ENCODE data around the gene ASB15.

ASB15 gene

GRCh38 chr7:123570390-123571182 lies 31.0 kb upstream of the ASB15 start:
- H3K4me1 ChIP-seq (ENCODE audit: control insufficient read depth in 2 of 2, insufficient read depth in 2 of 2, low read length in 2 of 2), result no peaks in the 10 kb centered on the region

DNA sequence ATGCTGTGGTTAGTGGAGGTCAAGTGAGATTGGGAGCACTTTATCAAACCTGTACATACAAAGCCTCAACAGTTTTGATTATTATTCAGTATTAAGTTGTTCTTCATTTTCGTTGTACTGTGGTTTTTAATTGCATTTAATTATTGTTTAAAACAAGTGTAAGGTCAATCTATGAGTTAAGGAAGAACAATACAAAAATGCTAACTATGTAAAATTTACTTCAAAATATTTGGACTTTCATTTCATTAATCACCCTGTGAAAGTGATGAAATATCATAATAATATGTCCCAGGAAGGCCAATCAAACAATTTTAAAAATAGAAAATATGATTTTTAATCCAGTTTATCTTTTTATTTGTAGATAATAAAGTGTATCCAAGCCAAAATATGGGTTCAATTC lies 30.4 kb upstream of the ASB15 start:
- H3K4me1 ChIP-seq (ENCODE audit: control insufficient read depth in 2 of 2, insufficient read depth in 2 of 2, low read length in 2 of 2), result no peaks in the 10 kb centered on the region
- no peak overlapping the region for H3K4me3 ChIP-seq (ENCODE audit: low read length in 2 of 2)
- no peak overlapping the region for H3K9ac ChIP-seq (ENCODE audit: low read depth in 1 of 2, low read length in 2 of 2)
- no peaks in the 10 kb centered on the region for H3K36me3 ChIP-seq (ENCODE audit: control insufficient read depth in 2 of 2, insufficient read depth in 2 of 2, low read length in 2 of 2)
- no peak overlapping the region for H3K27ac ChIP-seq (ENCODE audit: low read depth in 2 of 2, low read length in 2 of 2)
- no peaks in the 10 kb centered on the region for H3K27me3 ChIP-seq (ENCODE audit: control insufficient read depth in 2 of 2, insufficient read depth in 2 of 2, low read length in 2 of 2)
- no peaks in the 10 kb centered on the region for H3K9me3 ChIP-seq (ENCODE audit: control insufficient read depth in 2 of 2, low read length in 2 of 2)

More at GRCh38 chr7:123570390-123571182, 31.0 kb upstream of the ASB15 start:
- H3K27ac ChIP-seq (ENCODE audit: low read depth in 2 of 2, low read length in 2 of 2), result no peak overlapping the region
- no peaks in the 10 kb centered on the region for H3K27me3 ChIP-seq (ENCODE audit: control insufficient read depth in 2 of 2, insufficient read depth in 2 of 2, low read length in 2 of 2)
- no peak overlapping the region for H3K9ac ChIP-seq (ENCODE audit: low read depth in 1 of 2, low read length in 2 of 2)
- no peaks in the 10 kb centered on the region for H3K36me3 ChIP-seq (ENCODE audit: control insufficient read depth in 2 of 2, insufficient read depth in 2 of 2, low read length in 2 of 2)
- H3K4me3 ChIP-seq (ENCODE audit: low read length in 2 of 2), result no peak overlapping the region
- H3K9me3 ChIP-seq (ENCODE audit: control insufficient read depth in 2 of 2, low read length in 2 of 2), result no peaks in the 10 kb centered on the region

GRCh38 chr7:123571684-123572083 lies 29.9 kb upstream of the ASB15 start:
- H3K9ac ChIP-seq (ENCODE audit: low read depth in 1 of 2, low read length in 2 of 2), result no peak overlapping the region
- H3K27me3 ChIP-seq (ENCODE audit: control insufficient read depth in 2 of 2, insufficient read depth in 2 of 2, low read length in 2 of 2), result no peaks in the 10 kb centered on the region
- no peaks in the 10 kb centered on the region for H3K4me1 ChIP-seq (ENCODE audit: control insufficient read depth in 2 of 2, insufficient read depth in 2 of 2, low read length in 2 of 2)
- H3K9me3 ChIP-seq (ENCODE audit: control insufficient read depth in 2 of 2, low read length in 2 of 2), result no peaks in the 10 kb centered on the region
- H3K36me3 ChIP-seq (ENCODE audit: control insufficient read depth in 2 of 2, insufficient read depth in 2 of 2, low read length in 2 of 2), result no peaks in the 10 kb centered on the region
- H3K4me3 ChIP-seq (ENCODE audit: low read length in 2 of 2), result no peak overlapping the region
- no peak overlapping the region for H3K27ac ChIP-seq (ENCODE audit: low read depth in 2 of 2, low read length in 2 of 2)

DNA sequence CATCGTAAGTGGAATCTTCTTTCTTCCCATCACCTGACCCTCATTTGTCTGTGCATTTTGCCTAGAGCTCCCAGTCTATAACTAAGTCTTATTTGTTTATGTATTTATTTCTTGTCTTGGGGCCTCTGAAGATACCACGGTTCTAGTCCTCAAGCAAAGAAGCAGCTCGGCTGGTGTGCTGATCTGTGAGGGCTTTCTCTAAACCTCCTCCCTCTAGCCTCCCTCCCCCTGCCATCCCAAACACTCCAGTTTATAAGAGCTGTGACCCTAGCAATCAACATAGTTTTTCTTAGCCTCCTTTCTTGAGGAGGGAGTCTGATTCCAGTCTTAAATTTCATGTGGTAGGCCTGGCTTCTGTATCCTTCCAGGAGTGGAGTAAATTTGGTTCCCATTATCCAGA lies 28.3 kb upstream of the ASB15 start:
- no peaks in the 10 kb centered on the region for H3K9me3 ChIP-seq (ENCODE audit: control insufficient read depth in 2 of 2, low read length in 2 of 2)
- H3K36me3 ChIP-seq (ENCODE audit: control insufficient read depth in 2 of 2, insufficient read depth in 2 of 2, low read length in 2 of 2), result no peaks in the 10 kb centered on the region
- no peaks in the 10 kb centered on the region for H3K4me1 ChIP-seq (ENCODE audit: control insufficient read depth in 2 of 2, insufficient read depth in 2 of 2, low read length in 2 of 2)
- no peak overlapping the region for H3K9ac ChIP-seq (ENCODE audit: low read depth in 1 of 2, low read length in 2 of 2)
- no peaks in the 10 kb centered on the region for H3K27me3 ChIP-seq (ENCODE audit: control insufficient read depth in 2 of 2, insufficient read depth in 2 of 2, low read length in 2 of 2)
- no peak overlapping the region for H3K4me3 ChIP-seq (ENCODE audit: low read length in 2 of 2)
- no peak overlapping the region for H3K27ac ChIP-seq (ENCODE audit: low read depth in 2 of 2, low read length in 2 of 2)

GRCh38 chr7:123573896-123574467 lies 27.6 kb upstream of the ASB15 start:
- Histone ChIP-seq H3K9ac (ENCODE audit: low read depth in 1 of 2, low read length in 2 of 2) (no peak overlapping the region), H3K27ac (ENCODE audit: low read depth in 2 of 2, low read length in 2 of 2) (no peak overlapping the region), H3K36me3 (ENCODE audit: control insufficient read depth in 2 of 2, insufficient read depth in 2 of 2, low read length in 2 of 2) (no peaks in the 10 kb centered on the region), H3K4me3 (ENCODE audit: low read length in 2 of 2) (no peak overlapping the region), H3K4me1 (ENCODE audit: control insufficient read depth in 2 of 2, insufficient read depth in 2 of 2, low read length in 2 of 2) (no peaks in the 10 kb centered on the region), H3K9me3 (ENCODE audit: control insufficient read depth in 2 of 2, low read length in 2 of 2) (no peaks in the 10 kb centered on the region), H3K27me3 (ENCODE audit: control insufficient read depth in 2 of 2, insufficient read depth in 2 of 2, low read length in 2 of 2) (no peaks in the 10 kb centered on the region)

DNA sequence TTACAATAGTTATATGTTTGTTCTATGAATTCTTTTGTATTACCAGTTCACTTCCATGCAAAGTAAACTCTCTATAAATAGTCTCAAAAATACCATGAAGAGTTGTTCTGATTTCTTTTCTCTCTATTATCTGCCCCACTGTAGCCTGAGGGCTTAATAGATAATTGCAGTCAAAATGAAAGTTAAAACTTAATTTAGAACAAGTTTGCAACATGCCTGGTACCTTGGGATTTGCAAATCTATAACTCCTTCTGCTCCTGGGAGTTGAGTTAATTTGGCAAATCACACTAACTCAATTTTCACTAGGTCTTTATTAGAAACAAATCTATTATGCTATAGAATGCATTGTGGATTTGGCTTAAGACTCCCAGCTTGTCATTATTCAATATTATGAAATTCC lies 22.2 kb upstream of the ASB15 start:
- H3K36me3 ChIP-seq (ENCODE audit: control insufficient read depth in 2 of 2, insufficient read depth in 2 of 2, low read length in 2 of 2), result no peaks in the 10 kb centered on the region
- no peak overlapping the region for H3K27ac ChIP-seq (ENCODE audit: low read depth in 2 of 2, low read length in 2 of 2)
- no peak overlapping the region for H3K9ac ChIP-seq (ENCODE audit: low read depth in 1 of 2, low read length in 2 of 2)
- no peaks in the 10 kb centered on the region for H3K9me3 ChIP-seq (ENCODE audit: control insufficient read depth in 2 of 2, low read length in 2 of 2)
- no peaks in the 10 kb centered on the region for H3K27me3 ChIP-seq (ENCODE audit: control insufficient read depth in 2 of 2, insufficient read depth in 2 of 2, low read length in 2 of 2)
- H3K4me3 ChIP-seq (ENCODE audit: low read length in 2 of 2), result no peak overlapping the region
- H3K4me1 ChIP-seq (ENCODE audit: control insufficient read depth in 2 of 2, insufficient read depth in 2 of 2, low read length in 2 of 2), result peaks cover 0 to 2% of the 10 kb centered on the region in 2 donors

DNA sequence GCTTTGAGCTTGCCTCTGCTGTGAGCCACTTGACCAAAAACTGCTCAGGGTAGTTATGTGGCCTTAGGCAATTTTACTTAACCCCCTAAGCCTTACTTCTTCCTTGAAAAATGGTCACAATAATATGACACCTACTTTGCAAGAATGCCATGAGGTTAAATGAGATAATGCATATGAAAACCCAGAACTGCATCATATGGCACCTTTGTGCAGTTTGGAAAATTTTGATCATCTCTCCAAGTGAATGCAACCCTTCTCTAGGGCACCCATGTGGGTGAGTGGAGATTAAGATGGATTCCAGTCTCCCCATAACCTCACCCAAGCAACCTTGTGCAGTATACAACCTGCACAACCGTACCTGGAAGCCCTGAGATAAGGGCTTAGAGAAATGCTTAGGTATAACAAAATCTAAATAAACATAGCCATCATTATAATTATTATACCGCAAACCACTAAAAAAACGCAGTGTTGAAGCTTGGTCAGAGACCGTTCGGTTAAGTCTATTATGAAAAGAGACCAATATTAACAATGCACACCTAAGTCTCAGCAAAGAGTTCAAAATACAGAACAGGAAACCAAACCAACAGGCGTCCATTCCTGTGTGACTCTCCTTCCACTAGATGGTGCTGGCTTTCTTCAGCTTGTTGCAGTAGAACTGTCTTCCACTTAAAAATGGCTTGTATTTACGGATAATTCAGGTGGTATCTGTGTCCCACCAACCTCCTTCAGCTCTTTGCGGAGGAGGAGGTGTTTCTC lies 21.0 kb upstream of the ASB15 start:
- H3K27ac ChIP-seq (ENCODE audit: low read depth in 2 of 2, low read length in 2 of 2), result no peak overlapping the region
- no peak overlapping the region for H3K9ac ChIP-seq (ENCODE audit: low read depth in 1 of 2, low read length in 2 of 2)
- H3K4me1 ChIP-seq (ENCODE audit: control insufficient read depth in 2 of 2, insufficient read depth in 2 of 2, low read length in 2 of 2), result peaks cover 0 to 2% of the 10 kb centered on the region in 2 donors
- H3K9me3 ChIP-seq (ENCODE audit: control insufficient read depth in 2 of 2, low read length in 2 of 2), result no peaks in the 10 kb centered on the region
- no peak overlapping the region for H3K4me3 ChIP-seq (ENCODE audit: low read length in 2 of 2)
- H3K27me3 ChIP-seq (ENCODE audit: control insufficient read depth in 2 of 2, insufficient read depth in 2 of 2, low read length in 2 of 2), result no peaks in the 10 kb centered on the region
- H3K36me3 ChIP-seq (ENCODE audit: control insufficient read depth in 2 of 2, insufficient read depth in 2 of 2, low read length in 2 of 2), result no peaks in the 10 kb centered on the region

DNA sequence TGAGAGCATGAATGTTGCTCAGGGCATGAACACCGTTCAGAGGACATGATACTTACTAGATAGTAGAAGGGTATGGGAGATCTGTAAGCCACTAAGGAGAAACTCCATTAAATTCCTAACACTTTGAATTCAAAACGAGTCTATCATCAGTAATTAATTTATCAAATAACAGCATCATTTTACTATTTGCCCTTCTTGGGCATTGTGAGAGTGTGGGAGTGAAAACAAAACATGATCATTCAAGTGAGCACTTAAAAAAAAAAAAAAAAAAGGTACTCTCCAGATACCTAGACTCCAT lies 20.5 kb upstream of the ASB15 start:
- peaks cover 0 to 2% of the 10 kb centered on the region in 2 donors for H3K4me1 ChIP-seq (ENCODE audit: control insufficient read depth in 2 of 2, insufficient read depth in 2 of 2, low read length in 2 of 2)
- no peak overlapping the region for H3K4me3 ChIP-seq (ENCODE audit: low read length in 2 of 2)
- H3K9ac ChIP-seq (ENCODE audit: low read depth in 1 of 2, low read length in 2 of 2), result no peak overlapping the region
- H3K27ac ChIP-seq (ENCODE audit: low read depth in 2 of 2, low read length in 2 of 2), result no peak overlapping the region
- no peaks in the 10 kb centered on the region for H3K36me3 ChIP-seq (ENCODE audit: control insufficient read depth in 2 of 2, insufficient read depth in 2 of 2, low read length in 2 of 2)
- no peaks in the 10 kb centered on the region for H3K27me3 ChIP-seq (ENCODE audit: control insufficient read depth in 2 of 2, insufficient read depth in 2 of 2, low read length in 2 of 2)
- H3K9me3 ChIP-seq (ENCODE audit: control insufficient read depth in 2 of 2, low read length in 2 of 2), result no peaks in the 10 kb centered on the region

GRCh38 chr7:123583821-123584220 lies 17.8 kb upstream of the ASB15 start:
- no peak overlapping the region for H3K4me3 ChIP-seq (ENCODE audit: low read length in 2 of 2)
- no peak overlapping the region for H3K9ac ChIP-seq (ENCODE audit: low read depth in 1 of 2, low read length in 2 of 2)

GRCh38 chr7:123588376-123588775 lies 13.2 kb upstream of the ASB15 start:
- H3K9me3 ChIP-seq (ENCODE audit: control insufficient read depth in 2 of 2, low read length in 2 of 2), result no peaks in the 10 kb centered on the region
- H3K36me3 ChIP-seq (ENCODE audit: control insufficient read depth in 2 of 2, insufficient read depth in 2 of 2, low read length in 2 of 2), result no peaks in the 10 kb centered on the region
- no peak overlapping the region for H3K27ac ChIP-seq (ENCODE audit: low read depth in 2 of 2, low read length in 2 of 2)
- H3K4me3 ChIP-seq (ENCODE audit: low read length in 2 of 2), result no peak overlapping the region
- no peaks in the 10 kb centered on the region for H3K27me3 ChIP-seq (ENCODE audit: control insufficient read depth in 2 of 2, insufficient read depth in 2 of 2, low read length in 2 of 2)
- no peaks in the 10 kb centered on the region for H3K4me1 ChIP-seq (ENCODE audit: control insufficient read depth in 2 of 2, insufficient read depth in 2 of 2, low read length in 2 of 2)
- H3K9ac ChIP-seq (ENCODE audit: low read depth in 1 of 2, low read length in 2 of 2), result no peak overlapping the region

More at GRCh38 chr7:123583821-123584220, 17.8 kb upstream of the ASB15 start:
- H3K27ac ChIP-seq (ENCODE audit: low read depth in 2 of 2, low read length in 2 of 2), result no peak overlapping the region
- H3K4me1 ChIP-seq (ENCODE audit: control insufficient read depth in 2 of 2, insufficient read depth in 2 of 2, low read length in 2 of 2), result peaks cover 0 to 2% of the 10 kb centered on the region in 2 donors
- H3K36me3 ChIP-seq (ENCODE audit: control insufficient read depth in 2 of 2, insufficient read depth in 2 of 2, low read length in 2 of 2), result no peaks in the 10 kb centered on the region
- no peaks in the 10 kb centered on the region for H3K9me3 ChIP-seq (ENCODE audit: control insufficient read depth in 2 of 2, low read length in 2 of 2)
- no peaks in the 10 kb centered on the region for H3K27me3 ChIP-seq (ENCODE audit: control insufficient read depth in 2 of 2, insufficient read depth in 2 of 2, low read length in 2 of 2)
